Kidney epithelial cell (primary cell): ENCODE data around the gene ZNF407. TPM values are rescaled to one million over a fixed set of nuclear protein-coding genes. Genes with fewer than 3 reads are reported as not detected.

Experiments
- DNase-seq: peaks from one replicate; pipeline ENCODE4 v3.0.0-alpha.2; 2010; ENCODE audit warnings: low read depth
- H3K27me3 ChIP-seq: 2 replicates; pipeline ENCODE4 v1.6.0; 2011; ENCODE audit warnings: low read length; ENCODE audit not compliant: control insufficient read depth, insufficient read depth
- H3K36me3 ChIP-seq: 2 replicates; pipeline ENCODE4 v1.5.1; 2011; ENCODE audit warnings: low read length; ENCODE audit not compliant: control insufficient read depth, insufficient read depth
- H3K4me3 ChIP-seq: 2 replicates; pipeline ENCODE4 v1.5.1; 2011; ENCODE audit warnings: low read depth, mild to moderate bottlenecking, control low read depth, low read length
- CTCF ChIP-seq: IDR thresholded peaks from 2 replicates; pipeline ENCODE4 v1.5.1; 2011; ENCODE audit warnings: mild to moderate bottlenecking, moderate library complexity, low read length, control low read depth, inconsistent platforms; ENCODE audit not compliant: insufficient read depth, poor library complexity, severe bottlenecking
- total RNA-seq: library from RNA; depleted of rRNA; stranded (reverse); fragments of >200 nt; gene quantifications from 2 replicates; pipeline ENCODE4 v1.2.3, GENCODE V29; 2015

ZNF407 gene
- total RNA-seq, 1 donor from 2014 or later, result 8.2 TPM

- no peak for TF ChIP-seq CTCF
These were observed 377.3 kb downstream of the ZNF407 start for GRCh38 chr18:74975001-74975400.

GRCh38 chr18:74976331-74976909 lies 378.8 kb downstream of the ZNF407 start:
- Histone ChIP-seq H3K4me3 (no peak overlapping the region), H3K36me3 (no peaks in the 10 kb centered on the region), H3K27me3 (no peaks in the 10 kb centered on the region)
- DNase-seq, result no peak
- TF ChIP-seq CTCF, result no peak

More at GRCh38 chr18:74975001-74975400, 377.3 kb downstream of the ZNF407 start:
- DNase-seq, result no peak
- no peaks in the 10 kb centered on the region for H3K36me3 ChIP-seq
- H3K27me3 ChIP-seq, result no peaks in the 10 kb centered on the region
- H3K4me3 ChIP-seq, result no peak overlapping the region

- no peak for DNase-seq
- no peak for TF ChIP-seq CTCF
- H3K27me3 ChIP-seq, result no peaks in the 10 kb centered on the region
- H3K4me3 ChIP-seq, result no peak overlapping the region
- no peaks in the 10 kb centered on the region for H3K36me3 ChIP-seq
These were observed 379.4 kb downstream of the ZNF407 start for GRCh38 chr18:74977041-74977440.

GRCh38 chr18:74980669-74981068 lies 383.0 kb downstream of the ZNF407 start:
- H3K4me3 ChIP-seq, result no peak overlapping the region
- TF ChIP-seq CTCF, result no peak
- no peak for DNase-seq
- no peaks in the 10 kb centered on the region for H3K36me3 ChIP-seq
- no peaks in the 10 kb centered on the region for H3K27me3 ChIP-seq

DNA sequence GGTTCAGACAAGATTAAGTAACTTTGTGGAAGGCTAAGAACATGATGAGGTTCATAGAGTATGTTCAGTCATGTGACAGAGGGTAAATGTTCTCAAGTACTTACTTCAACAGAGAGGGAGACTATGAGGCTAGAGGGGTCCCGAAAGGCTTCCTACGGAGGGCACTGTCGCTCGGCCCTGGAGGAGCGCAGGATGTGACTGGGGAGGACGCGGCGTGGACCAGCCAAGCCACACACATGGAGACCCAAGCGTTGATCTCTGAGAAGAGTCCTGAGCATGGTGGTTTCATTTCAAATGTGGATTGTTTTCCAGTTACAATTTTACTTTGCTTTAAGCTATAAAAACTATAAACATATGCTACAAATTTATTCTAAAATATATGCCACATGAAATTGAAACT lies 383.8 kb downstream of the ZNF407 start:
- Histone ChIP-seq H3K27me3 (no peaks in the 10 kb centered on the region), H3K4me3 (no peak overlapping the region), H3K36me3 (no peaks in the 10 kb centered on the region)
- DNase-seq, result no peak
- no peak for TF ChIP-seq CTCF

GRCh38 chr18:74982946-74983635 lies 385.4 kb downstream of the ZNF407 start:
- no peak for DNase-seq
- TF ChIP-seq CTCF, result no peak
- Histone ChIP-seq H3K36me3 (no peaks in the 10 kb centered on the region), H3K27me3 (no peaks in the 10 kb centered on the region), H3K4me3 (no peak overlapping the region)
